H9 (cell line): ENCODE data around the gene PATL2. TPM values are rescaled to one million over a fixed set of nuclear protein-coding genes. Genes with fewer than 3 reads are reported as not detected.

Experiments used
- DNase-seq: peaks from one replicate; pipeline ENCODE4 v3.0.0-alpha.2; 2017
- H2AFZ ChIP-seq: one replicate; pipeline ENCODE4 v1.6.1; 2013; ENCODE audit warnings: mild to moderate bottlenecking, low read length, control low read depth, moderate library complexity
- H2AK5ac ChIP-seq: 2 replicates; pipeline ENCODE4 v1.6.1; 2013; ENCODE audit warnings: low read length, control low read depth, mixed read lengths; ENCODE audit not compliant: insufficient read length
- H2BK120ac ChIP-seq: one replicate; pipeline ENCODE4 v1.6.1; 2013; ENCODE audit warnings: low read depth, mild to moderate bottlenecking, low read length, control low read depth, inconsistent platforms; ENCODE audit not compliant: poor library complexity, severe bottlenecking
- H2BK12ac ChIP-seq: 2 replicates; pipeline ENCODE4 v1.6.1; 2013; ENCODE audit warnings: low read length, control low read depth, mixed read lengths, low read depth; ENCODE audit not compliant: insufficient read length
- H2BK15ac ChIP-seq: 2 replicates; pipeline ENCODE4 v1.6.1; 2013; ENCODE audit warnings: low read depth, low read length, control low read depth
- H2BK20ac ChIP-seq: one replicate; pipeline ENCODE4 v1.6.1; 2013; ENCODE audit warnings: low read depth, mild to moderate bottlenecking, low read length, control low read depth, inconsistent platforms; ENCODE audit not compliant: poor library complexity, severe bottlenecking
- H2BK5ac ChIP-seq: 2 replicates; pipeline ENCODE4 v1.6.1; 2013; ENCODE audit warnings: low read length, control low read depth, mixed read lengths; ENCODE audit not compliant: insufficient read length
- H3K14ac ChIP-seq: 2 replicates; pipeline ENCODE4 v1.6.1; 2013; ENCODE audit warnings: low read length, control low read depth; ENCODE audit not compliant: insufficient read depth
- H3K18ac ChIP-seq: 2 replicates; pipeline ENCODE4 v1.6.1; 2013; ENCODE audit warnings: low read depth, mild to moderate bottlenecking, mixed read lengths, low read length, control low read depth; ENCODE audit not compliant: insufficient read length
- H3K23ac ChIP-seq: 2 replicates; pipeline ENCODE4 v1.6.1; 2013; ENCODE audit warnings: low read length, control low read depth, mixed read lengths, low read depth; ENCODE audit not compliant: insufficient read length
- H3K23me2 ChIP-seq: 2 replicates; pipeline ENCODE4 v1.6.1; 2013; ENCODE audit warnings: low read depth, mild to moderate bottlenecking, mixed read lengths, low read length, control low read depth; ENCODE audit not compliant: insufficient read length, poor library complexity, severe bottlenecking
- H3K27ac ChIP-seq: 2 replicates; pipeline ENCODE4 v1.5.1; 2013; ENCODE audit warnings: low read length, control low read depth, mixed read lengths, low read depth; ENCODE audit not compliant: insufficient read length
- H3K27me3 ChIP-seq: 2 replicates; pipeline ENCODE4 v1.6.1; 2013; ENCODE audit warnings: low read length, control low read depth, inconsistent platforms; ENCODE audit not compliant: insufficient read depth
- H3K4ac ChIP-seq: 2 replicates; pipeline ENCODE4 v1.6.1; 2013; ENCODE audit warnings: low read depth, mild to moderate bottlenecking, control low read depth, inconsistent platforms, low read length, moderate library complexity
- H3K4me1 ChIP-seq: 2 replicates; pipeline ENCODE4 v1.6.1; 2013; ENCODE audit warnings: low read length, control low read depth, inconsistent platforms; ENCODE audit not compliant: insufficient read depth
- H3K4me2 ChIP-seq: 2 replicates; pipeline ENCODE4 v1.6.1; 2013; ENCODE audit warnings: low read length, control low read depth, mixed read lengths; ENCODE audit not compliant: insufficient read length, insufficient read depth
- H3K56ac ChIP-seq: 2 replicates; pipeline ENCODE4 v1.6.1; 2013; ENCODE audit warnings: low read depth, mild to moderate bottlenecking, mixed read lengths, low read length, control low read depth; ENCODE audit not compliant: insufficient read length
- H3K79me1 ChIP-seq: 2 replicates; pipeline ENCODE4 v1.6.1; 2013; ENCODE audit warnings: low read depth, mild to moderate bottlenecking, moderate library complexity, low read length, control low read depth, inconsistent platforms; ENCODE audit not compliant: insufficient read depth, poor library complexity, severe bottlenecking
- H3K79me2 ChIP-seq: 2 replicates; pipeline ENCODE4 v1.6.1; 2013; ENCODE audit warnings: low read length, control low read depth, inconsistent platforms; ENCODE audit not compliant: insufficient read depth
- H3K9ac ChIP-seq: 2 replicates; pipeline ENCODE4 v1.6.1; 2013; ENCODE audit warnings: low read length, control low read depth, mixed read lengths; ENCODE audit not compliant: insufficient read length; ENCODE audit errors: extremely low read depth
- H3K9me3 ChIP-seq: one replicate; pipeline ENCODE4 v1.6.1; 2013; ENCODE audit warnings: low read depth, low read length, inconsistent platforms; ENCODE audit not compliant: control insufficient read depth
- H3T11ph ChIP-seq: one replicate; pipeline ENCODE4 v1.6.1; 2013; ENCODE audit warnings: mild to moderate bottlenecking, low read length, control low read depth, inconsistent platforms
- H4K20me1 ChIP-seq: one replicate; pipeline ENCODE4 v1.6.1; 2013; ENCODE audit not compliant: control insufficient read depth, insufficient read length, insufficient read depth
- H4K5ac ChIP-seq: 2 replicates; pipeline ENCODE4 v1.6.1; 2013; ENCODE audit warnings: low read depth, mild to moderate bottlenecking, mixed read lengths, low read length, control low read depth; ENCODE audit not compliant: insufficient read length
- H4K8ac ChIP-seq: replicated peaks from 2 replicates; pipeline ENCODE4 v1.6.1; 2013; ENCODE audit warnings: low read length, control low read depth, mixed read lengths, low read depth; ENCODE audit not compliant: insufficient read length
- H4K91ac ChIP-seq: 2 replicates; pipeline ENCODE4 v1.6.1; 2013; ENCODE audit warnings: low read depth, mild to moderate bottlenecking, moderate library complexity, mixed read lengths, low read length, control low read depth; ENCODE audit not compliant: insufficient read length
- H3K27ac Mint-ChIP-seq, 3 experiments: 2 replicates in 2 of 3; 3 replicates in 1 of 3; pipeline ENCODE4 v1.8.0; 2020 to 2021; ENCODE audit warnings: mixed read lengths in 3 of 3, mild to moderate bottlenecking in 1 of 3, moderate library complexity in 1 of 3
- H3K27me3 Mint-ChIP-seq: 2 replicates; pipeline ENCODE4 v1.8.0; 2021; ENCODE audit warnings: low read depth, mild to moderate bottlenecking, moderate library complexity, mixed read lengths
- H3K36me3 Mint-ChIP-seq, 3 experiments: 2 replicates in 2 of 3; 3 replicates in 1 of 3; pipeline ENCODE4 v1.8.0; 2020 to 2021; ENCODE audit warnings: low read depth in 3 of 3, mixed read lengths in 3 of 3; ENCODE audit not compliant: insufficient read depth in 1 of 3
- H3K4me1 Mint-ChIP-seq, 2 experiments: 2 replicates each; pipeline ENCODE4 v1.8.0; 2020; ENCODE audit warnings: mixed read lengths in 2 of 2
- H3K4me3 Mint-ChIP-seq, 2 experiments: 2 replicates in 1 of 2; 3 replicates in 1 of 2; pipeline ENCODE4 v1.8.0; 2020 to 2021; ENCODE audit warnings: mild to moderate bottlenecking in 2 of 2, mixed read lengths in 2 of 2, moderate library complexity in 1 of 2
- H3K9me3 Mint-ChIP-seq, 2 experiments: 2 replicates in 1 of 2; 3 replicates in 1 of 2; pipeline ENCODE4 v1.8.0; 2020; ENCODE audit warnings: mild to moderate bottlenecking in 2 of 2, mixed read lengths in 2 of 2, moderate library complexity in 1 of 2
- CTCF ChIP-seq: fragments of 200-600 bp; sonication (generic); conservative IDR thresholded peaks from 3 replicates; pipeline ENCODE4 v1.8.0; 2021; ENCODE audit warnings: antibody characterized with exemption, mild to moderate bottlenecking
- WGBS: extraction: QIAGEN DNeasy Blood & Tissue Kit; methylation state at CpG from one replicate; pipeline ENCODE4 v1.1.7; 2013; ENCODE audit warnings: missing lambda C conversion rate, low lambda C conversion rate, mixed read lengths; ENCODE audit not compliant: insufficient read length; ENCODE audit errors: extremely low coverage; 5-methylcytosine and 5-hydroxymethylcytosine counted together
- total RNA-seq: library from RNA; stranded (reverse); gene quantifications from 2 replicates; pipeline ENCODE4 v1.2.1, GENCODE V29; 2021

The PATL2 gene
- total RNA-seq, 1 experiment from 2014 or later = 0.46 TPM

- no peak overlapping the region for H3K56ac ChIP-seq
- no peak overlapping the region for H3K18ac ChIP-seq
- DNase-seq = no peak
- Mint-ChIP-seq H3K36me3 (peaks cover 0 to 3% (median 0%) of the 10 kb centered on the region in 3 experiments; a peak in 1 of 7 replicates), H3K4me1 (peaks cover 10 to 15% of the 10 kb centered on the region in 2 experiments), H3K4me3 (no peak overlapping the region), H3K27ac (peak overlapping the region in 1 of 3 experiments; percentile 19; a peak in 1 of 7 replicates), H3K27me3 (no peaks in the 10 kb centered on the region), H3K9me3 (peaks cover 5 to 10% of the 10 kb centered on the region in 2 experiments; a peak in 4 of 5 replicates)
- H2BK15ac ChIP-seq = no peak overlapping the region
- H3K79me2 ChIP-seq = no peaks in the 10 kb centered on the region
- no peaks in the 10 kb centered on the region for H3K9me3 ChIP-seq
- no peak overlapping the region for H2BK5ac ChIP-seq
- H3K27me3 ChIP-seq = no peaks in the 10 kb centered on the region
- H3K9ac ChIP-seq = no peak overlapping the region
- no peak overlapping the region for H2AK5ac ChIP-seq
- H3K27ac ChIP-seq = no peak overlapping the region
- no CpG with 5 or more reads among the region's 2 CpGs for WGBS
- no peaks in the 10 kb centered on the region for H3K4me1 ChIP-seq
- no peak overlapping the region for H2BK12ac ChIP-seq
- no peak overlapping the region for H3K4me2 ChIP-seq
- H4K91ac ChIP-seq = no peak overlapping the region
- no peak overlapping the region for H2AFZ ChIP-seq
- H4K20me1 ChIP-seq = no peaks in the 10 kb centered on the region
- H4K8ac ChIP-seq = no peak overlapping the region
- no peak overlapping the region for H4K5ac ChIP-seq
- no peaks in the 10 kb centered on the region for H3K23me2 ChIP-seq
- no peak overlapping the region for H2BK120ac ChIP-seq
- TF ChIP-seq CTCF = no peak
- H2BK20ac ChIP-seq = peak overlapping the region; percentile 6
- H3K14ac ChIP-seq = no peak overlapping the region
- no peak overlapping the region for H3T11ph ChIP-seq
- H3K4ac ChIP-seq = no peak overlapping the region
- H3K79me1 ChIP-seq = no peaks in the 10 kb centered on the region
- H3K23ac ChIP-seq = no peak overlapping the region
Observed at GRCh38 chr15:44734839-44735481, 23.8 kb upstream of the PATL2 start.
